GM21529 (cell line): ENCODE results near the gene CERKL.
"Not testable (repeated sequence)": the region's sequence is repeated elsewhere in the genome, so short reads cannot be mapped to it uniquely, and the experiment has no call there.

Experiments
- ATAC-seq: cut with Tn5 transposase; IDR thresholded peaks from one replicate; pipeline ENCODE4 v1.9.1; 2021; ENCODE audit not compliant: unreplicated experiment

CERKL gene, protein sequence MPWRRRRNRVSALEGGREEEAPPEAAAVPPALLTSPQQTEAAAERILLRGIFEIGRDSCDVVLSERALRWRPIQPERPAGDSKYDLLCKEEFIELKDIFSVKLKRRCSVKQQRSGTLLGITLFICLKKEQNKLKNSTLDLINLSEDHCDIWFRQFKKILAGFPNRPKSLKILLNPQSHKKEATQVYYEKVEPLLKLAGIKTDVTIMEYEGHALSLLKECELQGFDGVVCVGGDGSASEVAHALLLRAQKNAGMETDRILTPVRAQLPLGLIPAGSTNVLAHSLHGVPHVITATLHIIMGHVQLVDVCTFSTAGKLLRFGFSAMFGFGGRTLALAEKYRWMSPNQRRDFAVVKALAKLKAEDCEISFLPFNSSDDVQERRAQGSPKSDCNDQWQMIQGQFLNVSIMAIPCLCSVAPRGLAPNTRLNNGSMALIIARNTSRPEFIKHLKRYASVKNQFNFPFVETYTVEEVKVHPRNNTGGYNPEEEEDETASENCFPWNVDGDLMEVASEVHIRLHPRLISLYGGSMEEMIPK

DNA sequence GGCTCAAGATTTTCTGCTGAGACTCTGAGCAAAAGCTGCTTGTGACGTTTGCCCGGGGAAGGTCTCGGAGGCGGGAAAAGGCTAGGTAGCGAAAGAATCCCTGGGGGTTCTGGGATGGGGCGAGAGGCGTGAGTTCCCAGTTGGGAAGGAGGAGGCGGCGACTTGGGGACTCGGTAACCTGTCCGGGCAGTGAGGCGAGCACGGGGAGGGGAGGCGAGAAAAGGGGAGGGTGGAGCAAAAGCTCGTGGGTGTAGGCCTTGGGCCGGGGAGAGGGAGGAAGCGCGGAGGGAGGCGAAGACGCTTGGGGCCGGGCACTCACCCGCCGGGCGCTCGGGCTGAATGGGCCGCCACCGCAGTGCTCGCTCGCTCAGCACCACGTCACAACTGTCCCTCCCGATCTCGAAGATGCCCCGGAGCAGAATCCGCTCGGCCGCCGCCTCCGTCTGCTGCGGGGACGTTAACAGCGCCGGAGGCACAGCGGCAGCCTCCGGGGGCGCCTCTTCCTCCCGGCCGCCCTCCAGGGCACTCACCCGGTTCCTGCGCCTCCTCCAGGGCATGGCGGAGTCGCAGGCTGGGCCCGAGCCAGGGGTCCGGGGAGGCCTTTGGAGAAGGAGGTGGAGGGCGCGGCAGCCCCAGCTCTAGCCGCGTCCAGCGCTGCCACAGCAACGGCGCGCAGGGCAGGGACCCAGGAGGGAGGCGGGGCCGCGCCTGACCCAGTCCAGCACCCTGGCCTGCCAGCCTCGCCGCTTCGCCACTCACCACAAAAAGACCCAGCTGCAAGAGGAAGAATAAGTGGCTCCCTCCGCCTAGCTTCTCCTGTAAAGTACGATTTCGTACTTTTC, at the start of gene CERKL:
Gene CERKL, minus strand, starts transcription at position 656 of the 842 bp plus-strand sequence. Its CDS starts 99 bp downstream, at position 557.
- ATAC-seq: peak; percentile 86

- not testable (repeated sequence) for ATAC-seq
Observed at GRCh38 chr2:181702519-181702918, 45.6 kb upstream of the CERKL start.

GRCh38 chr2:181698223-181698622, 41.3 kb upstream of the CERKL start:
- ATAC-seq: no peak

GRCh38 chr2:181697571-181697970, 40.7 kb upstream of the CERKL start:
- ATAC-seq: no peak

DNA sequence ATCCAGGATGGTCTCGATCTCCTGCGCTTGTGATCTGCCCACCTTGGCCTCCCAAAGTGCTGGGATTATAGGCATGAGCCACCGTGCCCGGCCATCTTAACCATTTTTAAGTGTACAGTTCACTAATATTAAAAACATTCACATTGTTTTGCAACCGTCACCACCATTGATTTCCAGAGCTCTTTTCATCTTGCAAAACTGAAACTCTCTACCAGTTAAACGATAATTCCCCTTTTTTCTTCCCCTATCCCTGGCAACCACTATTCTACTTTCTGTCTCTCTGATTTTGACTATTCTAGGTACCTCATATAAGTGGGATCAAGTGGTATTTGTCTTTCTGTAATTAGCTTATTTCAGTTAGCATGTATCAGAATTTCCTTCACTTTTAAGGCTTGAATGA, 40.2 kb upstream of the CERKL start:
- ATAC-seq: no peak

DNA sequence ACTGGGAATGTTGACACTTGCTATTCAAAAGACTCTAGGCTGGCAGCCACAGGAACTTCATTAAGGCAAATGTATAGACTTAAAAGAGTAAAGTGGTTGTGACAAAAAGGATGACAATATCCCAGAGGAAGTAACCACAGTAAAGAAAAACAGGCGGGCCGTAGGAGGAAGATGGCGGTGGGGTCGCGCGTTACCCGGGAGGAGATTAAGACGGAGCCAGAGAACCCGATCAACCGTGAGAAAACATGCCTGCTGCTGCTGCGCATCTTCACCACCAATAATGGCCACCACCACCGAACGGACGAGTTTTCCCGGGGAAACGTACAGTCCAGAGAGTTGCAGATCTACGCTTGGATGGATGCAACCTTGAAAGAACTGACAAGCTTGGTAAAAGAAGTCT, 37.4 kb upstream of the CERKL start:
- no peak for ATAC-seq

DNA sequence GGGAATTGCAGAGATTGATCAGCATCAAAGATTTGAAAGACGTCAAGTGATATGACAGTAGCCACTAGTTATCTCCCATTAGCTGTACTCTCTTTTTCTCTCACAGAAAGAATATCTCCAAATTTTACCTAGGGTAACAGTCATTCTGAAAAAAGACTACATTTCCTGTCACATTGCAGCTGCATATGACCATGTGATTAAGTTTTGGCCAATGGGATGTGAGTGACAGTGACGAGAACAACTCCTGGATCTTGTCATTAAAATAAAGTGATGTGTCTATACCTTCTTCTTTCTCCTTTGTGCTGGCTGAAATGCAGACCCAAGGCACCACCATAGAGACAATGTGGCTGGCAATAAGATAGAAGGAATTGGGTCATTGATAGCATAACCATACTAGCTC, 34.0 kb upstream of the CERKL start:
- no peak for ATAC-seq

- no peak for ATAC-seq
Observed at GRCh38 chr2:181686576-181687185, 29.8 kb upstream of the CERKL start.

DNA sequence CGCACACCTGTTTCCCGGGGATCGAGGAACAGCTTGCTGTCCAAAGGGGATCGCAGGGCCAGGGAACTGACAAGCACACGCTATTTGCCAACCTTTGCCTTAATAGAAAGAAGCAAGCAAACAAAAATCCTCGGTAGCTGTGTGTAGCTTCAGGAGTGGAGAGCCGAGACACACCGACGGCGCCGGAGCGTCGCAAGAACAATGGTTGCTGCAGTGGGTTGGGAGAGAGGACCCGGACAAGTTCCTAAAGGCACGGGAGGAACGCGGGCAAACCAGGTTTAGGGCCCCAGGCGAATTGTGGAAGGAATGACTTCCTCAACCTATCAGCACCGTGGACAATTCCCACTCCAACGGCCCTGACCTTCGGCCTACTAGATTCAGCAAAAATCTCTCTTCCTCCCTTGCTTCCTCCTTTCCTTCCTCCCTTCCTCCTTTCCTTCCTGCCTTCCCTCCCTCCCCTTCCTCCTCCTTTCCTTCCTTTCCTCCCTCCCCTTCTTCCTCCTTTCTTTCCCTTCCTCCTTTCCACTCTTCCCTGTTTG, 28.3 kb upstream of the CERKL start:
- no peak for ATAC-seq

GRCh38 chr2:181684454-181685149, 27.7 kb upstream of the CERKL start:
- no peak for ATAC-seq

GRCh38 chr2:181683518-181684453, 26.9 kb upstream of the CERKL start:
- ATAC-seq: no peak

DNA sequence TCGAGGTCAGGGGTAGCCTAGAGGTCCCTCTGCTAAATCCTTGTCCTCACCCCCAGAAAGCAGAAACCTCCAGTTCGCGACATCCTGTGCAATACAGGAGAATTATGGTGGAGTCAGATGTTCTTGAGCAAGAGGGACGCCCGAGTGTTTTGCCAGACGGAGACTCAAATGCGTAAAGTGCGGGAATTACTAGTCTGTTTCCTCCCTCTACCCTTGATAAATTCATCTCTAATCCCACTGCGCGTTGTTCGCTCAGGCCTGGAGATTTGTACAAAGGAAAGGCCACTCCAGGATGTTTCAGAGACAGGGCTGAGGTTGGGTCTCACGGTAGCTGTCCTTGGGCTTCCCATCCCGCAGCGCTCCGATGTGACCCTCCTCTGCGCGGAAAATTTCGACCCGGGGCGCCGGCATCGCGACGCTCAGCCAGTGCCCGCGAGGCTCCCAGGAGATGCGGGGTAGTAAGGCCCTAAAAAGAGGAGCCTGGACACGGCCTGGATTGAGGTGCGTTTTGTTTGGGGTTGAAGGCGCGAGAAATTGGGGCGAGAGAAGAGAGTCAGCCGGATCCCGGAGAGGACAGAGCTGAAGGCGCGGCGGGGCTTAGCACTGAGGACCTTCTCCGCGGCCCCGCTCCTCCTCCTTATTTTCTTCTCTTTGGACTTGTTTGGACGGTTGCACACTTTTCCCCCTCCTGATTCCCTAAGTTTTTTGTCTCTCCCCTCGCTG, 26.1 kb upstream of the CERKL start:
- no peak for ATAC-seq

GRCh38 chr2:181682026-181682789, 25.3 kb upstream of the CERKL start:
- no peak for ATAC-seq

GRCh38 chr2:181680937-181681811, 24.3 kb upstream of the CERKL start:
- no peak for ATAC-seq

DNA sequence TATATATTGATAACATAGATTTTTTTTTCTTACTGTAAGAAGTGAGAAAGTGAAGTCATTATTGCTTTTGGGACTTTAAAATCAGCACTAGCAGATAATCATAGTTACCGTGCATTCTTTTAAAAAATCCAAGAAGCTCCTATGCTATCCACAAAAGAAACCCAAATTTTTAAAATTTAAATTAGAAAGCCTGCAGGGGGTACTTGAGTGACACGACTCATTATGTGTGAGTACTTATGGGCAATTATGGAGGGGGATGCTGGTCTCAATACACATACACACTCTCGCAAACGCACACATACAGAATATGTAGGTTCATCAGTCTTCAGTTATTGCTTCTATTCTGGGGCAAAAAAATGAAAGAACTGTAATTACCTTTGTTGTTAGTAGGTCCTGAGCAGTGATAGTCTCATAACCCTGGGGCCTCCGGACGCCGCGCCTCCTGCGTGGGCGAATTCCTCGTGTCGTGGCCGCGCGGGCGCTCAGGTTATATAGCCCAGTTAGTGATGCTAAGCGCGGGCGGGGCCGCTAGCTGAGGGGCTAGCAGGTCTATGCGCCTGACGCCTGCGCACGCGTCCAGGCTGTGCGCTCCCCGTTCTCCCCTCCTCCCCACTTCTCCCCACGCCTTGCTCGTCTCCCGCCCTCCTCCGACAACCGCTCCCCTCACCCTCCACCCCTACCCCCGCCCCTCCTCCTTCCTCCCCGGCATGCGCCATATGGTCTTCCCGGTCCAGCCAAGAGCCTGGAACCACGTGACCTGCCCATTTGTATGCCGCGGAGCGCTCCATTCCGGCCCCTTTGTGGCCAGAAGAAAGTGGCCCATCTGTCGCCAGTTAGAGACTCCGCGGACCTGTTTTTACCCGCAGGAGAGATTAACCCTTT, 23.4 kb upstream of the CERKL start, which contains the start of gene NEUROD1:
Gene NEUROD1, minus strand, starts transcription at position 463 of the 882 bp plus-strand sequence. CDS start 1,657 bp downstream, outside the sequence.
- ATAC-seq: no peak

DNA sequence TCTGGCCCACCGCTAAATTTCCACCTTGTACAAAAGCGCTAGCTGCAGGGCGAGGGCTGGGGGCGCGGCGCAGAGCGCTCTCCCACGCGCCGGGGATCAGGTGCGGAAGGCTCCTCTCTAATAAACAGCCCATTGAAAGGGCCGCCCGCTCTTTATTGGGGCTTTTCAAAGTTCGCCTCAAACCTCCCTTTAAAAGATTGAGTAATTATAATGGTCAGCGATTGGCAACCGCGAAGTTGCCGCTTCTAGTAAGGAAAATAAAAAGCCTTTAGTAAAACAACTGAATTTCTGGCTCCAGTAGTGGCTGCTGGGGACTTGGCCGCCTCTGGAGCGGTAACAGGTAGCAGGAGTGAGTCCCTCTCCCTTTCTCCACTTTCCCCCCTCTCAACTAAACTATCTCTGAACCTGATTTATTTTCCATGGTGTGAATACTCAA, 22.7 kb upstream of the CERKL start:
- ATAC-seq: no peak
